Stimulated activated CD4-positive, alpha-beta T cell treated with anti-CD3 and anti-CD28 coated beads, TNF-alpha, amount 100 ng/mL, for 24 hours (primary cell): Measurements from ENCODE around the gene ZBTB12.

Experiments used
- DNase-seq, 3 experiments: peaks; one replicate each; pipeline ENCODE4 v3.0.0-alpha.2; 2020; ENCODE audit warnings: low read depth in 3 of 3

The ZBTB12 gene

DNA sequence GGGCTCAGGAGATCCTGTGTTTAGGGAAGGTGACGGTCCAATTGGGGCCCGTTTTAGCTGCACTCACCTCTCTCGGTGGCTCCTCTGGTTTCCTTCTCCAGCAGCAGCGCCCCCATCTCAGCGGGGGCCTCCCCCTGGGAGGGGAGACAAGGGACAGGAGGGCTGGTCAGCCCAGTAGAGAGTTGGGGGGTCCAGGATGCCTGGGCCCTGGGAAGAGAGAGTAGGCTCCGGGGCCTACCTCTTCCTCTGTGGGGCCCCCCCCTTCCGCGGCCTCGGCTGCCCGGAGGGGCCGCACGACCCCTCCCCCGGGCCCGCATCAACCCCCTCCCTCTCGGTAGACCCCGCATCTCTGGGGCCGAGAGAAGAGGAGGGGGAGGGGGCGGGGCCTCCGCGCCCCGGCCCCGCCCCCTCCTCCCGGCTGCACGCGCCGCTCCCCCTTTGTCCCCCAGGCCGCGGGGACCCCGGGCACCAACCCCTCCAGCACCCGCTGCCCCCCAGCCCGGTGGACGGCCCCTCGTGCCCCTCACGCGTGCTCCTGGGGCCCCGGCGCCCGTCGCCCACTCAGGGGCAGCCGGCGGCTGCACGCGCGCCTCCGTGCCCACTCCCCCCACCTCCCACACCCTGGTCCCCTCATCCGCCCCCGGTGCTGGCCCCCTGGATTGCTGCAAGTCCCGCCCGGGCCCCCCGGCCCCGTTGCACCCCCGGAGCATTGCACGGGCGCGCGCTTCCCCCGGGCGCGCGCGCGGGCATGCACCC is 4.9 kb downstream of the ZBTB12 start:
- DNase-seq: no peak

DNA sequence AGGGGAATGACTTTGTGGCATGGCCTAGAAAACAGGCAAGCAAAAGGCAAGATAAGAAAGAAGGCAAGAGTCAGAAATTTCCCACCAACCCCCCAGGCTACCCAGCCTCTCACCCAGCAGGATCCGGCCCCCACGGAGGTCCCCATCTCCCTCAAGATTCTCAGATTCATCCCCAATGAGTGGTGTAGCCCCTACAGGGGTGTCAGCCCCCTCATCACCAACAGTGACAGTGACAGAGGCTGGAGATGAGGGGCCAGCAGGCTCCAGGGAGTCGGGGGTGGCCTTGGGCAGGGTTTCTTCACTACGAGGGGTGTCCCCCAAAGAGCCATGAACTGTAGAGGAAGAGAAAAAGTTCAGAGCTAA is 5.4 kb downstream of the ZBTB12 start:
- no peak for DNase-seq

DNA sequence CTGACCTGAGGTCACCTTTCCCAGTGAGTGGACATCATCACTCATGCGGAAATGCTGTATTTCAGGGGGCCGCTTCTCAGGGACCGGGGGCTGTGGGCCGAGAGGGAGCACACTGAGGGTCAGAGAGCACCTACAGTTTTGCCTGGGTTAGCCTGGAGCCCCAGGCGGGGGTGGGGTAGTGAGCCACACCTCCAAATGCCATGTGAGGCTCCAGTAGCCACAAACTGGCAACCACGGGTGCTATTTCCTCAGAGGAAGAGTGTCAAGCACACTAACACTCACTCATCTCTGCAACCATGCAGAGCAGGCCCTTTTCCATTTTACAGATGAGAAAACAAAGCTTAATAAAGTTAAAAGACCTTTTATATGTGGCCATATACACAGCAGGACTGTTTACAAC is 9.1 kb downstream of the ZBTB12 start:
- DNase-seq: no peak

DNA sequence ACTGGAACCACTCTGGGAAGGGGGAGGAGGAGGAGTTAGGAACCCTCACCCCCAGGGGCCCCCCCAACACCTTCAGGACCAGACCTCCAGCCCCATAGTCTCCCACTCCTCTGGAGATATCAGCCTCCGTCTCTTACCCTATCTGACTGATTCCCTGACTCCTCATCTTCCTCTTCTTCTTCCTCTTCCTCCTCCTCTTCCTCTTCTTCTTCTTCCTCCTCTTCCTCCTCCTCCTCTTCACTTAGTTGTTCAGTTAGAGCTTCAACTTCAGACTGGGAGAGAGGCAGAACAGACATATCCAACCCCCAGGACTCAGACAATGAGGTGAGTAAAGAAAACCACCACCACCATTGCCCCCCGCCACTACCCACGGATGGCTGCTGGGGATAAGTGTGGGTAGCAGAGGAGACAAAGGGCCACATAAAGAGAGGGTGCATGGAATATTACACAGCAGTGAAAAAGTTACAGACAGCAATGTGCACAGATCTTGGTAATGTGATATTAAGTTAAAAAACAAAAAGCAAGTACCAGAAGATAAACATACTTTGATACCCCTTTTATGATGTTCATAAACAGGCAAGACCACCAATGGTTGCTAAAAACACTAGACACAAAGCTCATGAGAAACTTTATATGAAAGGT is 12.4 kb downstream of the ZBTB12 start:
- no peak for DNase-seq

DNA sequence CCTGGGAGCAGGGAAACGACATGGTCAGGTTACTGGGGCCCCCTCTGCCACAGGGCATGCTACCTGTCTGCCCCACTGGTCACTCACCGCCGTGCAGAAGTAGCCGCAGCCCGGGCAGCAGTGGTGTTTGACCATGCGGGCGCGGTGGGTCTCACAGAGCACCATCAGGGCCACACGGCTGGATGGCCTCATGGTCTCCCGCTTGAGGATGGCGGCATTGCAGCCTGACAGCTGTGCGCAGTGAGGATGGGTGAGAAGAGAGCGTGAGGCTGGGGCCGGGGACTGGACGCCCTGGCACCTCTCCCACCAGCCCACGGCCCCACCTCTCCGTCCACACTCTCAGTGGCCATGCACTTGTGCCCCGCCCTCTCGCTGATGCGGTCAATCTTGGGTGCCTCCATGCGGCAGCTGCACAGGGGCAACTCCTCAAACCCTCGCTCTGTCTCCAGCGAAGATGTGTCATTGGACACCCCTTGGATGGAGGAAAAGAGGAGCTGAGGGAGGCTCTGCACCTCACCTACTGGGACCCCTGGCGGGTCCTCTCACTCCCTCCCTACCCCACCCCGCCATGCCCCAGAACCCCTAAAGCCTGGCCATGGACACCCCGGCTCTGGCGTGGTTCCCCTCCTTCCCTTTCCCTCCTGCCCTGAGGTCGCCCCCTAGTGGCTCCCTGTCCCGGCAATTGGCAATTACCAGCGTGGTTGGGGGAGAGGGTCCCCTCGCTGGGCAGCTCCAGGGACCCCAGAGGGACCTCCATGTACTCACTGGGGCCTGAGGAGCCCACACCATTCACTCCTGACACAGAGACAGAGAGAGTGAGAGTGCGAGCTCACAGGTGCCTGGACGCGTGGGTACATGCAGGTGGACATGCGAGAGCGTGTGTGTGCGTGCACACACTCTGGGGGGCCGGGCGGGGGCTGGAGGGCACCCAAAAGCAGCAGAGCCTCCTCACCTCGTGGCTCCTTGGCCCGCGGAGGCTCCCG is 13.3 kb downstream of the ZBTB12 start:
- DNase-seq: peak in 2 of 3 experiments; percentile 34 to 51

DNA sequence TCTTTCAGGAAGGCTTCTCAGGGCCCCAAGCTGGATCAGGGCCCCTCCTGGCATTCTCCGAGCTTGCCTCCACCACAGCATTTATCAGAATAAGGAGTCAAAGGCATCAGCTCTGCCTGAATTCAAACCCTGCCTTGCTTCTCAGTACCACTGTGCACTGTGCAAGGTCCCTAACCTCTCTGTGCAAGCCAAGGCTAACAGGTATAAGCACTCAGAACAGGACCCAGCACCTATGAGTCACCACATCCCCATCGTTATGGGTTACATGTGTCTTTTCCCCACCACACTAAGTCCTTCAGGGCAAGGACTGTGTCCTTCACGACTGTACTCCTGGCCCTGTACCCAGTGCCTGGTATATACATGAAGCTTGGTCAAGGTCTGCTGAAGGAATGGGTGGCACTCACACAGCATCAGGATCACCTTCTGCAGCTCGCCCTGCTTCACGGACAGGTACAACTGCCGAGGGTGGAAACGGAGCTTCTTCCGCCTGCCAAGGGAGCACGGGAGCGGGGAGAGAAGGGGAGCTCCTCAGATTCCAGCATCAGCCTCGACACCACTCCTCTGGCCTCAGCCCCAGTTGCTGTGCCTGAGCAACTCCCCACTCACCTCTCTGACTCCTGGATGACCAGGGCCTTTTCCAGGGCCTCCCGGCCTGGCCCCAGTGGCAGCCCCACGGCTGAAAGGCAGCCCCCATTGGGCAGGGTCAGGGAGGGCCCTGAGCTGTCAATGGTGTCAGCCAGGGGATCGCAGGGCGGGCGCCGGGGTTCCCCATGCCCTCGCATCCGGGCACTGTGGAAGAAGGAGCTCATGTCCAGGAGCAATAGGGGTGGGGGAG is 14.5 kb downstream of the ZBTB12 start:
- no peak for DNase-seq

DNA sequence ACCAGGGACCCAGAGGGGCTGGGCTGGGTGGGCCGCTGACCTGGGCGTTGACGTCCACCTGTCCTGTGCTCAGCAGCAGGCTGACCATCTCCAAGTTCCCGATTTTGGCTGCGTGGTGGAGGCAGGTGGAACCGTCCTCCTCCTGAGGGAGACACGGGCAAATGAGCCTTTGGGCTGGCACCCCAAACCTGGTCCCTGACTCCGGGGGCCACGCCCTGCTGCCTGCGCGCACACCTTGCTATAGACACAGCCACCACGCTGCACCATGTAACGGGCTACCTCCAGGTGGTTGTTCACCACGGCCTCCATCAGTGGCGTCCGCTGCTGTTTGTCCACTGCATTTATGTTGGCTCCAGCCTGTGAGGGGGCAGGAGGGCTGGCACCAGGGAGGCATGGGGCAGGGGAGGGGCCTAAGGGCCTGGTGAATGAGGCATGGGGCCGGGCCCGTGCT is 15.3 kb downstream of the ZBTB12 start:
- DNase-seq: no peak

DNA sequence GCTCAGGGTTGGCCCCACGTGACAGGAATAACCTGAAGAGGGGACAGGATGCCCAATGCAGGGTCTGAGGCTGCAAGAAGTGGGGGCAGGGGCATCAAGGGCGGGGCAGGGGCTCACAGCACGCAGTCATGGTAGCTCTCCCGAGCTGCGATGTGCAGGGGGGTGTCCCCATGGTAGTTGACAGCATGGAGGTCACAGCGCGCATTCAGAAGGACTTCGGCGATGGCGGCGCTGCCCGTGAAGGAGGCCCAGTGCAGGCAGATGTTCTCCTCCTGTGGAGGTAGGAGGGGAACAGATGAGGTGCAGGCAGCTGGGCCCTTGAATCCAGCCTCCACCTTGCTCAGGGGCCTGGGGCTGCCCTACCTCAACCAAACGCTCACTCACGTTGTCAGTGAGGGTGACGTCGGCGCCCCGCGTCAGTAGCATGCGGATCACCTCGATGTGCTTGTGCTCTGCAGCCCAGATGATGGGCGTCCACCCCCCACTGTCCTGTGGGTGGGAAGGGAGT is 17.3 kb downstream of the ZBTB12 start:
- no peak for DNase-seq

DNA sequence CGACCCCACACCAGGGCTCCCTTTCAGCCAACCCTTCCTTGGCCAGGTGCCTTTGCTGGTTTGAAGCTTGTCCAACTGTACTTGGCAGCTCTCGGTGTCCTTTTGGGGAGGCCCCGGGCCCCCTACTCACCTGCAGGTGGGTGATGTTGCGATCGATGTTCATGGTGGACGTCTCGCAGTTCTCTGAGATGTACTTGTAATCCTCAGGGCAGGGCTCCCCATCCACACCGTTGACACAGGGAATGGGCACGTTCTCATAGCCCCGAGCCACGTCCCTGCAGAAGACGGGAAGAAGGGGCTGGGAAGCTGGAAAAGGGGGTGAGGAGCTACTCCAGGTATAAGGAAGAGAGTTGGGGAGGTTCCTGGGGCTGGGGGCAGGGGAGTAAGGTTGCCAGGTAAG is 18.2 kb downstream of the ZBTB12 start:
- no peak for DNase-seq

DNA sequence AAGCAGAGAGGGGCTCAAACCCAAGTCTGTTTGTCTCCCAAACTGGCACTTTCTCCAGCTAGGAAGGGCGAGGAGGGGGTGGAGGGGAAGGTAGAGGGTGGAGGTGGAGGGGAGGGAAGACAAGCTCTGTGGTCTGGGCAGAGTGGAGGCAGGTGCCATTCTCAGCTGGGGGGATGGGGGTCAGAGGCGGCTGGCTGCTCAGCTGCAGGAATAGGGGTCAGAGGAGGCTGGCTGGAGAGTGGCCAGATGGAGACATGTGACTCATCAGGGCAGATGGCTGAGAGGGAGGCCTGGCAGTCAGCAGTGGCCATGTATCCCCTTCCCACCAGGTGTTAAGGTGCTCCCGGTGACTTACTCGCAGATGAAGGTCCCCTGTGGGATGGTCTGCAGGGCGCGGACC is 19.5 kb downstream of the ZBTB12 start:
- no peak for DNase-seq

DNA sequence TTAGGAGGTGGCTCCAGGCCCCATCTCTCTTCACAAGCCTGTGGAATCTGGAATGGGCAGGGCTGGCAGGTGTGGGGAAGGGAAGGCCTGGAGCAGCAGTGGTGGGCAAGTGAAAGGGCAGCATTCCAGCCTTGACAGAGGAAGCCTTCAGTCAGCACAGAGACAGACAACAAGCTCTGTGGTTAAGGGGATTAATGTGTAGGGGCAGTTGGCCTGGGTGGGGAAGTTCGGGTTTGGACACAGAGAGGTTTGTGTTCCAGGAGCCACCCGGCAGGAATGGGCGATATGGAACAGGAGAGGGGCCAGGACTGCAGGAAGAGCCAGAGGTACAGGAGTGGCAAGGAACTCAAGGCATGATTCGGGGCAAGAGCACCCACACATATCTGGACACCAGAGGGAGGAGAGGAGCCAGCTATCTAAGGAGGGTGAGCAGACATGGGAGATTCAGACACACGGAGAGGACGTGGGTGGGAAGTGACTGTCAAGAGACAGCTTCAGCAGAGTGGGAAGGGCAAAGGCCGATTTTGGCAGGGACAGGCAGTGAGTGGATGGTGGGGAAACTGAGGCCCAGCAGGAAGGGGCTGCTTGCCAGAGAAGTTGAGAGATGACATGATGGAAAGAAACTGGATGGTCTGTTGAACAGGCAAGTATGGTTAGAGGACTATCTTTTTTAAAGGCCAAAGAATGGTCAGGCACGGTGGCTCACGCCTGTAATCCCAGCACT is 20.6 kb downstream of the ZBTB12 start:
- DNase-seq: no peak

DNA sequence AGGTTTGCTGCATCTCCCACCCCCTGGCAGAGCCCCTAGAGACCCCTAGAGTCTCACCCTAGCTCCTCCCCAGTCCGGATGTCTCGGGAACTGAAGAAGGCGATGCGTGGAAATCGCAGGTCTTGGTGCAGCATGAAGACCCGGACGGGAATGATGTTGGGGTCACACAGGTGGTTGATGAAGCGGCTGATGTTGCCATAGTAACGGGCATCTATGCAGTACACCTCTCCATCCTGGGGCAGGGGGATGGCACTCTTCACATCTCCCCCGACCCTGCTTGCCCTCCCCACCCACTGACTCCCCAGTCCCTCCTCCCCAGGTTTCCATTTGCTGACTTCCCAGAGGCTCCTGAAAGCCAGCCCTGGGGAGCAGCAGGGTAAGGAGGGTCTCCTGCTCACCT is 21.3 kb downstream of the ZBTB12 start:
- no peak for DNase-seq

DNA sequence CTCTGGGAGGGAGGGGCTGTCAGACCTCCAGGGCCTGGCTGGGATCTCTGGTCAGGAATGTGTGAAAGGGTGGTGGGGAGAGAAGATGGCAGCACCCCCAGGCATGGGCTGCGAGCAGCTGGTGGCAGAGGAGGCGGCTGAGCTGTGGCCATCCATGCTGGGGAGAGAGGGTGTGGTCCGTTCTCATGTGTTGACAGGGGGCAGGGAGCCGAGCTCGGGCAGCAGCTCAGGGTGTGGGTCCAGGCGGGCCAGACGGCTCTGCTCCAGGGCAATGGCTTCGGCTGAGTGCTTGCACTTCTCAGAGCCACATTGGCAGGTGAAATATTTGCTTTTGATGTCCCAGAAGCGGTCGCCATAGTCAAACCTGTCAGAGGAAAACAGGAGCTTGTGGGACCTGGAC is 22.0 kb downstream of the ZBTB12 start:
- DNase-seq: no peak

DNA sequence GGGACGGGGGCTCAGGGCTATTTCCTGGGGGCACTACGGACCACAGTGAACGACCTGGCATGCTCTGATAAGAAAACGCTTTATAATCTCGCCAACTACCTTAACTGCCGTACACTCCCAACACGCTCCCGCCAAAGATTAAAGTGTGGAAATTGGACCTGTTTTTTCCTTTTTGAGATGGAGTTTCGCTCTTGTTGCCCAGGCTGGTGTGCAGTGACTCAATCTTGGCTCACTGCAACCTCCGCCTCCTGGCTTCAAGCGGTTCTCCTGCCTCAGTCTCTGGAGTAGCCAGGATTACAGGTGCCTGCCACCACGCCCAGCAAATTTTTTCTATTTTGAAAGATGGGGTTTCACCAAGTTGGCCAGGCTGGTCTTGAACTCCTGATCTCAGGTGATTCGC is 22.7 kb downstream of the ZBTB12 start:
- DNase-seq: no peak

DNA sequence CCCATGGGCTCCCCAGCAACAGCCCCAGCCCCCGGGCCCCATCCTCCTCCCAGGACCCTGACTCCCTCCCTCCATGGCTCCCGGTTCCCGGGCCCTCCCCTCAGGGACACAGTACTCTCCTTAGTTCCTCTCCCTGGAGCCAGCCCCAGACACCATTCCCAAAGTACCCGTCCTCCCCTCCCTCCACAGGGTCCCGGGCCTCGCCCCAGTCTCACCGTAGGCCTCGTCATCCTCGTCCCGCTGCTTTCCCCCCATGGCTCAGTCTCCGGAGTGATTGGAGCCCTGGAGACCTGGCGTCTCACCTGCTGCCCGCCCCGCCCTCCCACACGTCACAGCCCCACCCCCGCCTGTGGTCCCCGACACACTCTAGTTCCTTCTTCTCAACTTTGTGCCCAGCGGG is 23.2 kb downstream of the ZBTB12 start, which contains the start of gene SLC44A4:
TSS of gene SLC44A4 (minus strand) at position 272 of the 400 bp plus-strand sequence. CDS start at position 255, 17 bp downstream.
- no peak for DNase-seq

DNA sequence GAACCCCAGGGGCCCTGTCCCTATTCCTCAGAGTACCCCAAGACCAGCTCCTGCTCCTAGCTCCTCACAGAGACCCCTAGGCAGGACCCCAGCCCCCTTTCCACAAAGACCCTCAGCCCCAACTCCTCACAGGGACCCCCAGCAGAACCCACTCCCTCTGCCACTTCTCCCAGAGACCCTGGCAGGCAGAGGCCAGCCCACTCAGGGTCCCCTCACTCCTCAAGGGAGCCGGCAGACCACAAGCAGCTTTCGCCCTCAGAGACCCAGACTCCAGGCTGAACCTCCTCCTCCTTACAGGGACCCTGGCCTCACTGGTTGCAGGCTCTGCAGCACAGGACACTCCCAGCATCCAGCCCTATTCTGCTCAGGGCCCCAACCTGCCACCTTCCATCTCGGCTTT is 23.7 kb downstream of the ZBTB12 start:
- DNase-seq: no peak

DNA sequence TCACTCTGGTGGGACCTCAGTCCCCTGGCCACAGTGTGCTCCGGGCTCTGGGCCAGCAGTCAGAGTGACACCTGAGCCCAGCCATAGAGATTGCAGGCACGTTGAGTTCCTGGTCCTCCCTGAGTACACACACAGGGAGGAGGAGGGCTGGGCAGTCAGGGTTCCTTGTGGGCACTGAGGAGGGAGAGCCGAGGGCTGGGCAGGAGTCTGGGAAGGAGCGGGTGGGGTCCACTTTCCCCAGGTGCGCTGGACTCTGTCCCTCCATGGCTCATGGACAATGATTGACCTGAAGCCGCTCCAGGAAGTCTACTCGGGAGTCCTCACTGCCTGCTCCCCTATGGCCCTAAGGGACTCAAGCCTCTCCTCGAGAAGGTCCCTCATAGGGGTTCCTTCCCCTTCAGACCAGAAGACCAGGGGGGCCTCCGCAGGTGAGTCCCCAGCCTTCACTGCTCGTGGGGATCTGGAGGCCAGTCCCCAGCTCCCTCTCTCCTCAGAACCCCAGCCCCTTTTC is 24.2 kb downstream of the ZBTB12 start:
- DNase-seq: no peak

DNA sequence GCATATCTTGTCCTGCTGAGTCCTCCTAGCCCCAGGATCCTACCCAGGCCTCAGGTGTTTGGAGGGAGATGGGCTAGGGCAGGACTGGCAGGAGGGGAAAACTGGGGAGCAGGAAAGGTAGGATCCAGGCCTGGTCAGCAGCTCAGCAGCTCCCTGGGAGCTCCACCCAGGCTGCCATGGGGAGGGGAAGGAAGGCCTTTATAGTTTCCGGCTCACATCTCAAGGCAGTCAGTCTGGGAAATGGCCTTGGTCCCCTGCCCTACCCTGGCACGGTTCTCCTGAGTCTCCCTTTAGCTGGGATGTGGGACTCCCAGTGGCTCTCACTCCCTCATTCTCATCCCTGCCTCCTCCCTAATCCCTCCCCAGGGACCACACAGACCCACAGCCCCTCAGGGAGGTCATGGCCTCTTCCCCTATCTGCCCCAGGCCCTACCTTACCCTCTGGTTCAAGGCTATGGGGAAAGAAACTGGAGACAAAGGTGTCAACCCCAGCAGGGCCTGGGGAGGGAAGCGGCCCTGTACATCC is 24.7 kb downstream of the ZBTB12 start:
- no peak for DNase-seq

DNA sequence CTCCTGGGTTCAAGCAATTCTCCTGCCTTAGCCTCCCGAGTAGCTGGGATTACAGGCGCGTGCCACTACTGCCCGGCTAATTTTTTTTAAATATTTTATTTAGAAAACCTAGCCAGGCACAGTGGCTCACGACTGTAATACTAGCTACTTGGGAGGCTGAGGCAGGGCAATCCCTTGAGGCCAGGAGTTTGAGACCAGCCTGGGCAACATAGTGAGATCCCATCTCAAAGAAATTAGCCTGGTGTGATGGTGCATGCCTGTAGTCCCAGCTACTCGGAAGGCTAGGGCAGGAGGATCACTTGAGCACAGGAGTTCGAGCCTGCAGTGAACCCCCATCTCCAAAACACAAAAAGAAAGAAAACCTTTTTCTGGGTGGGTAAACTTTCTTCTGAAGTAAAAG is 25.5 kb downstream of the ZBTB12 start:
- DNase-seq: no peak

DNA sequence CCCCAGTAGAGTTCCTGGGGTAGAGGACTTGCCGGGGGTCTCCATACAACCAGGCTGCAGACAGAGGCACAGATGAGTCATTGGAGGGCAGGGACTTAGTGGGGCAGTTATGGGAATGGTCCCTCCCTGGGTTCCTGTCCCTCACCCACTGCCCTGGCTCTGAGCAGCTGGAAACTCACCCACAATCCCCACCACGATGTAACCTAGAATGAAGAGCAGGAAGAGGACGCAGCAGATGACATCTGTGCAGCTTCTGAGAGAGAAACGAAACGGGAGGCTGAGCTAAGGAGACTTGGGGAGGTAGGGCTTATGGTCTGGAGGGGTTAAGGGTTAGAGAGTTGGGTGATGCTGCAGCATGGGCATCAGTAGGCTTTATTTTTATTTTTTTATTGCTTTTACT is 26.0 kb downstream of the ZBTB12 start:
- no peak for DNase-seq
